Measurements from ENCODE around the gene PPARGC1A. TPM values are rescaled to one million over a fixed set of nuclear protein-coding genes. Genes with fewer than 3 reads are reported as not detected.

Gene PPARGC1A, protein sequence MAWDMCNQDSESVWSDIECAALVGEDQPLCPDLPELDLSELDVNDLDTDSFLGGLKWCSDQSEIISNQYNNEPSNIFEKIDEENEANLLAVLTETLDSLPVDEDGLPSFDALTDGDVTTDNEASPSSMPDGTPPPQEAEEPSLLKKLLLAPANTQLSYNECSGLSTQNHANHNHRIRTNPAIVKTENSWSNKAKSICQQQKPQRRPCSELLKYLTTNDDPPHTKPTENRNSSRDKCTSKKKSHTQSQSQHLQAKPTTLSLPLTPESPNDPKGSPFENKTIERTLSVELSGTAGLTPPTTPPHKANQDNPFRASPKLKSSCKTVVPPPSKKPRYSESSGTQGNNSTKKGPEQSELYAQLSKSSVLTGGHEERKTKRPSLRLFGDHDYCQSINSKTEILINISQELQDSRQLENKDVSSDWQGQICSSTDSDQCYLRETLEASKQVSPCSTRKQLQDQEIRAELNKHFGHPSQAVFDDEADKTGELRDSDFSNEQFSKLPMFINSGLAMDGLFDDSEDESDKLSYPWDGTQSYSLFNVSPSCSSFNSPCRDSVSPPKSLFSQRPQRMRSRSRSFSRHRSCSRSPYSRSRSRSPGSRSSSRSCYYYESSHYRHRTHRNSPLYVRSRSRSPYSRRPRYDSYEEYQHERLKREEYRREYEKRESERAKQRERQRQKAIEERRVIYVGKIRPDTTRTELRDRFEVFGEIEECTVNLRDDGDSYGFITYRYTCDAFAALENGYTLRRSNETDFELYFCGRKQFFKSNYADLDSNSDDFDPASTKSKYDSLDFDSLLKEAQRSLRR
- total RNA-seq: not detected
- polyA plus RNA-seq (2013, experiment 1 of 2): 0.03 TPM
- 0.16 TPM for polyA plus RNA-seq (2013, experiment 2 of 2)
- 0 to 0.20 (median 0) reads per million in 172 experiments for total RNA-seq

DNA sequence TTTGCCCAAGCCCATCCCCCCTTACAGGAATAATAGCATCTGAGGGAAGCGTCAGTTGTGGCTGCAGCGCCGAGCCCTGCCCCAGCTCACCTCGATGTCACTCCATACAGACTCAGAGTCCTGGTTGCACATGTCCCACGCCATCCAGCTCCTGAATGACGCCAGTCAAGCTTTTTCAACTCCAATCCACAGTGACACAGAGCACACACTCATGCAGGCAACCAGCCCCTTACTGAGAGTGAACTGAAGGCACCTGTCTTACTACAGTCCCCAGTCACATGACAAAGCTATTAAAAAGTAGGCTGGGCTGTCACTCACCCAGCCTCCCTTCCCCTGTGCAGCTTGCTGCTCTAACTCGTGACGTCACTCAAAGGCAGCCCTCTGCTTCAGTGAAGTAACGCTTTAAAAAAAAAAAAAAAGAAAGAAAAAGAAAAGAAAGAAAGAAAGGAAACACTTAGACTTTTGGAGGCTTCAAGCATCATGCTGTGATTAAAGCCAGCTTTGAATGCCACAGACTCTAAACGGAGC is at the start of gene PPARGC1A:
Gene PPARGC1A (minus strand): TSS at position 234 of the 528 bp plus-strand sequence. CDS start 90 bp downstream, at position 144.
- peak within 1 kb of the TSS; percentile 54 for H3K4me3 Mint-ChIP-seq
- H3K27ac ChIP-seq (ENCODE audit: low read depth in 1 of 2, low read length in 2 of 2): no peak within 1 kb of the TSS
- H3K27me3 Mint-ChIP-seq: peaks cover 29% of the 10 kb centered on the region
- H3K9me3 Mint-ChIP-seq: no peaks in the 10 kb centered on the region
- H3K27ac Mint-ChIP-seq: no peak within 1 kb of the TSS
- CTCF ChIA-PET: interaction anchor here (0.6 kb wide), 1 partner anchor 15 kb away, joined by 5 read pairs; no protein-coding TSS in a partner anchor
- intact Hi-C loops (cut with DNase I, micrococcal nuclease): loop anchor here in 1 of 2 experiments (5.0 kb wide), 1 partner anchor 53 kb away; no protein-coding TSS in a partner anchor
- no peaks in the 10 kb centered on the region for H3K36me3 ChIP-seq (ENCODE audit: insufficient read depth, low read length)
- H3K9me3 ChIP-seq (ENCODE audit: control insufficient read depth in 1 of 2, insufficient read depth in 1 of 2, low read length in 2 of 2): peaks cover 0 to 4% of the 10 kb centered on the region in 2 experiments
- H3K4me3 ChIP-seq (ENCODE audit: low read length): peak within 1 kb of the TSS; percentile 3
- TF ChIP-seq CTCF (IDR thresholded peaks at IDR 0.05): no peak
- no peaks in the 10 kb centered on the region for H3K36me3 Mint-ChIP-seq (ENCODE audit: low read depth)
- peak in 2 of 14 experiments; percentile 20 to 36 for DNase-seq
- H3K27me3 ChIP-seq (ENCODE audit: control insufficient read depth in 1 of 2, insufficient read depth in 2 of 2, low read length in 2 of 2): no peaks in the 10 kb centered on the region
- H3K4me1 Mint-ChIP-seq (ENCODE audit: low read depth): peaks cover 27% of the 10 kb centered on the region
- POLR2A ChIA-PET: no interaction called here
- H3K4me1 ChIP-seq (ENCODE audit: insufficient read depth, low read length): peaks cover 5% of the 10 kb centered on the region
- peak; percentile 54 for ATAC-seq (ENCODE audit: poor library complexity)

- no peak overlapping the region for H3K27ac Mint-ChIP-seq
- CTCF ChIA-PET: interaction anchor here (0.6 kb wide), 1 partner anchor 131 kb away, joined by 3 read pairs; no protein-coding TSS in a partner anchor
- H3K9me3 ChIP-seq (ENCODE audit: control insufficient read depth in 1 of 2, insufficient read depth in 1 of 2, low read length in 2 of 2): peaks cover 0 to 7% of the 10 kb centered on the region in 2 experiments
- intact Hi-C loops (cut with DNase I, micrococcal nuclease): no loop called here
- no peak overlapping the region for H3K27ac ChIP-seq (ENCODE audit: low read depth in 1 of 2, low read length in 2 of 2)
- no peaks in the 10 kb centered on the region for H3K27me3 Mint-ChIP-seq
- H3K4me3 Mint-ChIP-seq: no peak overlapping the region
- H3K4me1 ChIP-seq (ENCODE audit: insufficient read depth, low read length): no peaks in the 10 kb centered on the region
- H3K9me3 Mint-ChIP-seq: peaks cover 2% of the 10 kb centered on the region
- H3K27me3 ChIP-seq (ENCODE audit: control insufficient read depth in 1 of 2, insufficient read depth in 2 of 2, low read length in 2 of 2): no peaks in the 10 kb centered on the region
- no peaks in the 10 kb centered on the region for H3K4me1 Mint-ChIP-seq (ENCODE audit: low read depth)
- H3K36me3 ChIP-seq (ENCODE audit: insufficient read depth, low read length): no peaks in the 10 kb centered on the region
- H3K36me3 Mint-ChIP-seq (ENCODE audit: low read depth): no peaks in the 10 kb centered on the region
- TF ChIP-seq CTCF (IDR thresholded peaks at IDR 0.05): no peak
- H3K4me3 ChIP-seq (ENCODE audit: low read length): no peak overlapping the region
- POLR2A ChIA-PET: no interaction called here
- DNase-seq (no peak), ATAC-seq (ENCODE audit: poor library complexity) (no peak)
Observed at GRCh38 chr4:23938796-23939195, 48.9 kb upstream of the PPARGC1A start.

DNA sequence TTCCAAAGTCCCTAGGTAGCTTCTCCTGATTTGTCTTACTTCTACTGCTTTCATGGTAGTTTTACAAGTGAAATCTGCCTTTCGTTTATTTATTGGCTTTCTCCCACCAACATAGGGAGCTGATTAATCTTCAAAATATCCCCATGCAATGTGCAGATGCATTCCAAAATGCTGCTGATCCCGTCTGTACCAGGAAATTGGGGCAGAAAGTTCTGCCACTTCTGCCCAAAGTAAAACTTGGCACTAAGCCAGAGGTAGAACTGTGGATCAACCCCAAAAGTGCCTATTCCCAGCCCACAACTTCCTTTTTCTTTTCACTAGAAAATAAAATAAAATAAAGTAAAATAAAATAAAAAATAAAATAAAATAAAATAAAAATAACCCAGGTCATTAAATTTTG is 47.3 kb upstream of the PPARGC1A start:
- H3K36me3 ChIP-seq (ENCODE audit: insufficient read depth, low read length): no peaks in the 10 kb centered on the region
- no peak overlapping the region for H3K4me3 Mint-ChIP-seq
- H3K9me3 ChIP-seq (ENCODE audit: control insufficient read depth in 1 of 2, insufficient read depth in 1 of 2, low read length in 2 of 2): peaks cover 0 to 7% of the 10 kb centered on the region in 2 experiments
- ATAC-seq (ENCODE audit: poor library complexity): no peak
- H3K27me3 Mint-ChIP-seq: no peaks in the 10 kb centered on the region
- intact Hi-C loops (cut with DNase I, micrococcal nuclease): no loop called here
- POLR2A ChIA-PET: no interaction called here
- no peaks in the 10 kb centered on the region for H3K4me1 ChIP-seq (ENCODE audit: insufficient read depth, low read length)
- no peaks in the 10 kb centered on the region for H3K27me3 ChIP-seq (ENCODE audit: control insufficient read depth in 1 of 2, insufficient read depth in 2 of 2, low read length in 2 of 2)
- TF ChIP-seq CTCF (IDR thresholded peaks at IDR 0.05): no peak
- H3K4me3 ChIP-seq (ENCODE audit: low read length): no peak overlapping the region
- H3K4me1 Mint-ChIP-seq (ENCODE audit: low read depth): no peaks in the 10 kb centered on the region
- H3K27ac ChIP-seq (ENCODE audit: low read depth in 1 of 2, low read length in 2 of 2): no peak overlapping the region
- no peaks in the 10 kb centered on the region for H3K36me3 Mint-ChIP-seq (ENCODE audit: low read depth)
- CTCF ChIA-PET: no interaction called here
- DNase-seq: no peak
- no peak overlapping the region for H3K27ac Mint-ChIP-seq
- H3K9me3 Mint-ChIP-seq: peaks cover 2% of the 10 kb centered on the region
